ENCODE measurements around the gene BTN3A1.

- TF ChIP-seq, protein P1, sequence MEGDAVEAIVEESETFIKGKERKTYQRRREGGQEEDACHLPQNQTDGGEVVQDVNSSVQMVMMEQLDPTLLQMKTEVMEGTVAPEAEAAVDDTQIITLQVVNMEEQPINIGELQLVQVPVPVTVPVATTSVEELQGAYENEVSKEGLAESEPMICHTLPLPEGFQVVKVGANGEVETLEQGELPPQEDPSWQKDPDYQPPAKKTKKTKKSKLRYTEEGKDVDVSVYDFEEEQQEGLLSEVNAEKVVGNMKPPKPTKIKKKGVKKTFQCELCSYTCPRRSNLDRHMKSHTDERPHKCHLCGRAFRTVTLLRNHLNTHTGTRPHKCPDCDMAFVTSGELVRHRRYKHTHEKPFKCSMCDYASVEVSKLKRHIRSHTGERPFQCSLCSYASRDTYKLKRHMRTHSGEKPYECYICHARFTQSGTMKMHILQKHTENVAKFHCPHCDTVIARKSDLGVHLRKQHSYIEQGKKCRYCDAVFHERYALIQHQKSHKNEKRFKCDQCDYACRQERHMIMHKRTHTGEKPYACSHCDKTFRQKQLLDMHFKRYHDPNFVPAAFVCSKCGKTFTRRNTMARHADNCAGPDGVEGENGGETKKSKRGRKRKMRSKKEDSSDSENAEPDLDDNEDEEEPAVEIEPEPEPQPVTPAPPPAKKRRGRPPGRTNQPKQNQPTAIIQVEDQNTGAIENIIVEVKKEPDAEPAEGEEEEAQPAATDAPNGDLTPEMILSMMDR (conservative IDR thresholded peaks at IDR 0.05 in 1 of 2, IDR thresholded peaks at IDR 0.05 in 1 of 2; ENCODE audit: low read depth in 1 of 2, low read length in 2 of 2), result no peak
- TF ChIP-seq EZH2 (IDR thresholded peaks at IDR 0.05; ENCODE audit: low read length, missing control alignments), result no peak
Observed at GRCh38 chr6:26415036-26415614, 13.1 kb downstream of the BTN3A1 start.

All from fibroblast of lung (primary cell).